DOHH2 (cell line): ENCODE data around the gene ARL11.

Experiments
- CTCF ChIP-seq: fragments of 200-600 bp; sonication (generic); IDR thresholded peaks from one replicate; pipeline ENCODE4 v1.5.1; 2014; ENCODE audit warnings: antibody characterized with exemption, mild to moderate bottlenecking, low read depth, low read length; ENCODE audit not compliant: poor library complexity, severe bottlenecking
- EZH2phosphoT487 ChIP-seq: fragments of 200-600 bp; sonication (generic); IDR thresholded peaks from 2 replicates; pipeline ENCODE4 v1.6.1; 2017; ENCODE audit warnings: borderline replicate concordance, mild to moderate bottlenecking, antibody characterized with exemption, low read length, moderate library complexity, mixed read lengths

- no peak for TF ChIP-seq CTCF
- no peak for TF ChIP-seq EZH2phosphoT487
These were observed 2.8 kb upstream of the ARL11 start for GRCh38 chr13:49625392-49626079.
